Mesenchymal stem cell (in vitro differentiated cells and primary cell): ENCODE results near the gene PARP12. TPM values are rescaled to one million over a fixed set of nuclear protein-coding genes. Genes with fewer than 3 reads are reported as not detected.
"Not testable (repeated sequence)": the region's sequence is repeated elsewhere in the genome, so short reads cannot be mapped to it uniquely, and the experiment has no call there.

Experiments used
- DNase-seq: peaks from one replicate; pipeline ENCODE4 v3.0.0-alpha.2; 2013
- H2AFZ ChIP-seq: one replicate; pipeline ENCODE4 v1.6.1; 2013; ENCODE audit warnings: low read depth, mild to moderate bottlenecking, control low read depth, inconsistent platforms, low read length, moderate library complexity
- H2AK5ac ChIP-seq: 2 replicates; pipeline ENCODE4 v1.6.1; 2013; ENCODE audit warnings: low read length, moderate library complexity, mild to moderate bottlenecking, inconsistent platforms; ENCODE audit not compliant: severe bottlenecking
- H2BK120ac ChIP-seq: one replicate; pipeline ENCODE4 v1.6.1; 2013; ENCODE audit warnings: low read depth, mild to moderate bottlenecking, inconsistent platforms, low read length, moderate library complexity
- H2BK12ac ChIP-seq, 2 experiments: one replicate each; pipeline ENCODE4 v1.6.1; 2013; ENCODE audit warnings: inconsistent platforms in 2 of 2, low read length in 2 of 2, mild to moderate bottlenecking in 2 of 2, moderate library complexity in 2 of 2, control low read depth in 1 of 2
- H2BK15ac ChIP-seq: one replicate; pipeline ENCODE4 v1.6.1; 2013; ENCODE audit warnings: mild to moderate bottlenecking, low read depth, inconsistent platforms; ENCODE audit not compliant: poor library complexity, severe bottlenecking
- H2BK5ac ChIP-seq: 2 replicates; pipeline ENCODE4 v1.6.1; 2013; ENCODE audit warnings: low read depth, mild to moderate bottlenecking, low read length, control low read depth, inconsistent platforms; ENCODE audit not compliant: poor library complexity, severe bottlenecking
- H3K14ac ChIP-seq, 2 experiments: one replicate each; pipeline ENCODE4 v1.6.1; 2013; ENCODE audit warnings: inconsistent platforms in 2 of 2, low read length in 2 of 2, control low read depth in 1 of 2, mild to moderate bottlenecking in 1 of 2, moderate library complexity in 1 of 2
- H3K18ac ChIP-seq, 2 experiments: one replicate each; pipeline ENCODE4 v1.6.1; 2013; ENCODE audit warnings: inconsistent platforms in 2 of 2, low read length in 2 of 2, control low read depth in 1 of 2, low read depth in 1 of 2, mild to moderate bottlenecking in 1 of 2
- H3K23ac ChIP-seq, 2 experiments: one replicate each; pipeline ENCODE4 v1.6.1; 2013; ENCODE audit warnings: inconsistent platforms in 2 of 2, low read length in 2 of 2, mild to moderate bottlenecking in 2 of 2, moderate library complexity in 2 of 2, control low read depth in 1 of 2
- H3K27ac ChIP-seq: 2 replicates; pipeline ENCODE4 v1.5.1; 2013; ENCODE audit warnings: mild to moderate bottlenecking, moderate library complexity, low read length, control low read depth, inconsistent platforms; ENCODE audit not compliant: poor library complexity, severe bottlenecking
- H3K27me3 ChIP-seq, 2 experiments: 2 replicates each; pipeline versions ENCODE4 v1.6.1 to v1.7.0; 2013; ENCODE audit warnings: low read length in 2 of 2, mild to moderate bottlenecking in 2 of 2, moderate library complexity in 2 of 2, control low read depth in 1 of 2, inconsistent platforms in 1 of 2; ENCODE audit not compliant: control insufficient read depth in 1 of 2, insufficient read depth in 1 of 2
- H3K36me3 ChIP-seq, 2 experiments: 2 replicates each; pipeline versions ENCODE4 v1.6.1 to v1.7.0; 2013; ENCODE audit warnings: low read length in 2 of 2, control low read depth in 1 of 2, inconsistent platforms in 1 of 2, low read depth in 1 of 2, mild to moderate bottlenecking in 1 of 2; ENCODE audit not compliant: insufficient read depth in 2 of 2, control insufficient read depth in 1 of 2
- H3K4ac ChIP-seq, 2 experiments: one replicate each; pipeline ENCODE4 v1.6.1; 2013; ENCODE audit warnings: inconsistent platforms in 2 of 2, low read length in 2 of 2, mild to moderate bottlenecking in 2 of 2, moderate library complexity in 2 of 2, control low read depth in 1 of 2, low read depth in 1 of 2
- H3K4me1 ChIP-seq: 2 replicates; pipeline ENCODE4 v1.6.1; 2013; ENCODE audit warnings: low read depth, low read length, control low read depth; ENCODE audit not compliant: control insufficient read depth, insufficient read depth
- H3K4me2 ChIP-seq: 2 replicates; pipeline ENCODE4 v1.6.1; 2013; ENCODE audit warnings: low read length, mild to moderate bottlenecking, inconsistent platforms; ENCODE audit not compliant: poor library complexity, severe bottlenecking
- H3K4me3 ChIP-seq, 2 experiments: 2 replicates each; pipeline versions ENCODE4 v1.5.1 to v1.7.0; 2013; ENCODE audit warnings: low read length in 2 of 2, mild to moderate bottlenecking in 2 of 2, control low read depth in 1 of 2, low read depth in 1 of 2; ENCODE audit not compliant: insufficient read depth in 1 of 2
- H3K79me1 ChIP-seq: replicated peaks from 2 replicates; pipeline ENCODE4 v1.6.1; 2013; ENCODE audit warnings: mild to moderate bottlenecking, control low read depth, low read length, inconsistent platforms; ENCODE audit not compliant: poor library complexity, severe bottlenecking
- H3K9ac ChIP-seq: 2 replicates; pipeline ENCODE4 v1.7.0; 2013; ENCODE audit warnings: mild to moderate bottlenecking, low read length, moderate library complexity
- H3K9me3 ChIP-seq: 2 replicates; pipeline ENCODE4 v1.7.0; 2013; ENCODE audit warnings: mild to moderate bottlenecking, low read length; ENCODE audit not compliant: control insufficient read depth
- H4K8ac ChIP-seq: one replicate; pipeline ENCODE4 v1.6.1; 2013; ENCODE audit warnings: inconsistent platforms, mild to moderate bottlenecking, low read length, moderate library complexity
- H4K91ac ChIP-seq: one replicate; pipeline ENCODE4 v1.6.1; 2013; ENCODE audit warnings: mild to moderate bottlenecking, low read length, inconsistent platforms
- WGBS: methylation state at CpG from one replicate; pipeline ENCODE4 v1.1.7; 2013; ENCODE audit warnings: mixed read lengths; 5-methylcytosine and 5-hydroxymethylcytosine counted together
- polyA plus RNA-seq, 2 experiments: library from polyadenylated mRNA; stranded (reverse); fragments of 200-250 nt; gene quantifications; one replicate each; pipeline ENCODE4 v1.2.3, GENCODE V29; 2013

Gene PARP12
- 6.1 TPM for polyA plus RNA-seq (2013, experiment 1 of 2)
- 6.1 TPM for polyA plus RNA-seq (2013, experiment 2 of 2)

- Histone ChIP-seq H3K23ac (peak within 1 kb of the TSS in 1 of 2 experiments; percentile 92), H3K9me3 (peaks cover 13% of the 10 kb centered on the region), H3K4me1 (peaks cover 20% of the 10 kb centered on the region), H2BK5ac (peak within 1 kb of the TSS; percentile 61), H2BK12ac (peak within 1 kb of the TSS; percentile 72 to 96), H4K91ac (peak within 1 kb of the TSS; percentile 98), H2AK5ac (no peak within 1 kb of the TSS), H3K4ac (peak within 1 kb of the TSS; percentile 85 to 95), H4K8ac (peak within 1 kb of the TSS; percentile 97), H3K18ac (peak within 1 kb of the TSS; percentile 92 to 97), H3K79me1 (peaks cover 14% of the 10 kb centered on the region), H3K36me3 (peaks cover 0 to 1% of the 10 kb centered on the region in 2 experiments), H2AFZ (peak within 1 kb of the TSS; percentile 96), H2BK15ac (peak within 1 kb of the TSS; percentile 65), H3K9ac (peak within 1 kb of the TSS; percentile 93), H3K14ac (peak within 1 kb of the TSS in 1 of 2 experiments; percentile 91), H3K4me2 (peak within 1 kb of the TSS; percentile 85), H3K27me3 (no peaks in the 10 kb centered on the region), H3K27ac (no peak within 1 kb of the TSS), H2BK120ac (peak within 1 kb of the TSS; percentile 96), H3K4me3 (peak within 1 kb of the TSS; percentile 85 to 87)
- WGBS: 2% methylated on average over 77 of the region's 106 CpGs
- peak; percentile 89 for DNase-seq
Observed at GRCh38 chr7:140062528-140063299, at the start of gene PARP12. Gene PARP12 (minus strand): TSS chr7:140062951. CDS start chr7:140062847, 104 bp downstream.

- not testable (repeated sequence) for H3K79me1 ChIP-seq, H2BK120ac ChIP-seq, H3K4ac ChIP-seq, H3K9me3 ChIP-seq, H3K23ac ChIP-seq, H3K18ac ChIP-seq, H3K4me1 ChIP-seq, H3K27me3 ChIP-seq, H2AK5ac ChIP-seq, H2BK5ac ChIP-seq, DNase-seq, H3K4me2 ChIP-seq, H3K14ac ChIP-seq, H2BK12ac ChIP-seq, H4K91ac ChIP-seq, H3K27ac ChIP-seq, H3K4me3 ChIP-seq, H2AFZ ChIP-seq, H2BK15ac ChIP-seq, H4K8ac ChIP-seq, H3K9ac ChIP-seq
- WGBS: 91% methylated on average over 8 of the region's 8 CpGs
- peaks cover 12 to 42% of the 10 kb centered on the region in 2 experiments for H3K36me3 ChIP-seq
Observed at GRCh38 chr7:140108777-140109176, 46.0 kb upstream of the PARP12 start.

- H3K14ac ChIP-seq: no peak overlapping the region
- H3K18ac ChIP-seq: no peak overlapping the region
- no peak overlapping the region for H2BK5ac ChIP-seq
- DNase-seq: no peak
- H3K9me3 ChIP-seq: no peaks in the 10 kb centered on the region
- H3K36me3 ChIP-seq: peaks cover 6 to 93% of the 10 kb centered on the region in 2 experiments
- no peaks in the 10 kb centered on the region for H3K79me1 ChIP-seq
- no peak overlapping the region for H3K4ac ChIP-seq
- H3K4me1 ChIP-seq: no peaks in the 10 kb centered on the region
- H2BK120ac ChIP-seq: no peak overlapping the region
- no peak overlapping the region for H3K4me3 ChIP-seq
- H3K9ac ChIP-seq: no peak overlapping the region
- no peak overlapping the region for H2AFZ ChIP-seq
- no peak overlapping the region for H3K27ac ChIP-seq
- H2BK15ac ChIP-seq: no peak overlapping the region
- no peak overlapping the region for H4K8ac ChIP-seq
- WGBS: 77% methylated on average over 2 of the region's 4 CpGs
- H3K27me3 ChIP-seq: no peaks in the 10 kb centered on the region
- H4K91ac ChIP-seq: no peak overlapping the region
- H3K23ac ChIP-seq: no peak overlapping the region
- H2AK5ac ChIP-seq: no peak overlapping the region
- H3K4me2 ChIP-seq: no peak overlapping the region
- no peak overlapping the region for H2BK12ac ChIP-seq
Observed at GRCh38 chr7:140096459-140096858, 33.7 kb upstream of the PARP12 start.

GRCh38 chr7:140093375-140093774, 30.6 kb upstream of the PARP12 start:
- Histone ChIP-seq H3K36me3 (peaks cover 6 to 92% of the 10 kb centered on the region in 2 experiments), H4K91ac (no peak overlapping the region), H2BK120ac (no peak overlapping the region), H3K27me3 (no peaks in the 10 kb centered on the region), H3K4ac (no peak overlapping the region), H2BK5ac (no peak overlapping the region), H2BK12ac (no peak overlapping the region), H3K14ac (no peak overlapping the region), H2AFZ (no peak overlapping the region), H3K23ac (no peak overlapping the region), H3K4me1 (no peaks in the 10 kb centered on the region), H3K79me1 (no peaks in the 10 kb centered on the region), H4K8ac (no peak overlapping the region), H3K27ac (no peak overlapping the region), H3K4me3 (no peak overlapping the region), H3K4me2 (no peak overlapping the region), H3K18ac (no peak overlapping the region), H2AK5ac (no peak overlapping the region), H3K9me3 (no peaks in the 10 kb centered on the region), H3K9ac (no peak overlapping the region), H2BK15ac (no peak overlapping the region)
- no CpG with 5 or more reads among the region's 1 CpG for WGBS
- no peak for DNase-seq
